Measurements from ENCODE around the gene PTPRE.

DNA sequence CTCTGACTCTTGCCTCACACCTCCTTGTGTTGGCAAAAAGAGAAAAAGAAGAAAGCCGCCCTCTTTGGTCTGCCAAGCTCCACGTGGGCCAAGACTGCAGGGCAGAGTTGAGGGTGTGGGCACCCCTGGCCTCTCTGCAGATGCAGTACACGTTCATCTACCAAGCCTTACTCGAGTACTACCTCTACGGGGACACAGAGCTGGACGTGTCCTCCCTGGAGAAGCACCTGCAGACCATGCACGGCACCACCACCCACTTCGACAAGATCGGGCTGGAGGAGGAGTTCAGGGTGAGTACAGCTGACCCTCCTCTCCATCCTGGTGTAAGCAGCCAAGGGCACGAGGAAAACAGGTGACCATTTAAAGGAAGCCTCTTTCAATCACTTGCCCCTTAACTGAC is 163.3 kb downstream of the PTPRE start:
- no peak for TF ChIP-seq REST (IDR thresholded peaks at IDR 0.05; ENCODE audit: insufficient read depth in 1 of 2, low read depth in 2 of 2, low read length in 2 of 2)
- TF ChIP-seq POLR2AphosphoS5 (IDR thresholded peaks at IDR 0.05; ENCODE audit: low read depth, low read length) = no peak
- TF ChIP-seq SIN3A (IDR thresholded peaks at IDR 0.05; ENCODE audit: borderline replicate concordance, insufficient read depth, low read length) = no peak
- TF ChIP-seq TAF1 (IDR thresholded peaks at IDR 0.05; ENCODE audit: borderline replicate concordance, insufficient read depth, low read length) = no peak

All from PFSK-1 (cell line).